H9 (cell line): ENCODE results near the gene CWC22. TPM values are rescaled to one million over a fixed set of nuclear protein-coding genes. Genes with fewer than 3 reads are reported as not detected.

ENCODE experiments used
- DNase-seq: peaks from one replicate; pipeline ENCODE4 v3.0.0-alpha.2; 2017
- H2AFZ ChIP-seq: one replicate; pipeline ENCODE4 v1.6.1; 2013; ENCODE audit warnings: mild to moderate bottlenecking, low read length, control low read depth, moderate library complexity
- H2AK5ac ChIP-seq: 2 replicates; pipeline ENCODE4 v1.6.1; 2013; ENCODE audit warnings: low read length, control low read depth, mixed read lengths; ENCODE audit not compliant: insufficient read length
- H2BK120ac ChIP-seq: one replicate; pipeline ENCODE4 v1.6.1; 2013; ENCODE audit warnings: low read depth, mild to moderate bottlenecking, low read length, control low read depth, inconsistent platforms; ENCODE audit not compliant: poor library complexity, severe bottlenecking
- H2BK12ac ChIP-seq: 2 replicates; pipeline ENCODE4 v1.6.1; 2013; ENCODE audit warnings: low read length, control low read depth, mixed read lengths, low read depth; ENCODE audit not compliant: insufficient read length
- H2BK15ac ChIP-seq: 2 replicates; pipeline ENCODE4 v1.6.1; 2013; ENCODE audit warnings: low read depth, low read length, control low read depth
- H2BK20ac ChIP-seq: one replicate; pipeline ENCODE4 v1.6.1; 2013; ENCODE audit warnings: low read depth, mild to moderate bottlenecking, low read length, control low read depth, inconsistent platforms; ENCODE audit not compliant: poor library complexity, severe bottlenecking
- H2BK5ac ChIP-seq: 2 replicates; pipeline ENCODE4 v1.6.1; 2013; ENCODE audit warnings: low read length, control low read depth, mixed read lengths; ENCODE audit not compliant: insufficient read length
- H3K14ac ChIP-seq: 2 replicates; pipeline ENCODE4 v1.6.1; 2013; ENCODE audit warnings: low read length, control low read depth; ENCODE audit not compliant: insufficient read depth
- H3K18ac ChIP-seq: 2 replicates; pipeline ENCODE4 v1.6.1; 2013; ENCODE audit warnings: low read depth, mild to moderate bottlenecking, mixed read lengths, low read length, control low read depth; ENCODE audit not compliant: insufficient read length
- H3K23ac ChIP-seq: 2 replicates; pipeline ENCODE4 v1.6.1; 2013; ENCODE audit warnings: low read length, control low read depth, mixed read lengths, low read depth; ENCODE audit not compliant: insufficient read length
- H3K23me2 ChIP-seq: 2 replicates; pipeline ENCODE4 v1.6.1; 2013; ENCODE audit warnings: low read depth, mild to moderate bottlenecking, mixed read lengths, low read length, control low read depth; ENCODE audit not compliant: insufficient read length, poor library complexity, severe bottlenecking
- H3K27ac ChIP-seq: 2 replicates; pipeline ENCODE4 v1.5.1; 2013; ENCODE audit warnings: low read length, control low read depth, mixed read lengths, low read depth; ENCODE audit not compliant: insufficient read length
- H3K27me3 ChIP-seq: 2 replicates; pipeline ENCODE4 v1.6.1; 2013; ENCODE audit warnings: low read length, control low read depth, inconsistent platforms; ENCODE audit not compliant: insufficient read depth
- H3K4ac ChIP-seq: 2 replicates; pipeline ENCODE4 v1.6.1; 2013; ENCODE audit warnings: low read depth, mild to moderate bottlenecking, control low read depth, inconsistent platforms, low read length, moderate library complexity
- H3K4me1 ChIP-seq: 2 replicates; pipeline ENCODE4 v1.6.1; 2013; ENCODE audit warnings: low read length, control low read depth, inconsistent platforms; ENCODE audit not compliant: insufficient read depth
- H3K4me2 ChIP-seq: 2 replicates; pipeline ENCODE4 v1.6.1; 2013; ENCODE audit warnings: low read length, control low read depth, mixed read lengths; ENCODE audit not compliant: insufficient read length, insufficient read depth
- H3K56ac ChIP-seq: 2 replicates; pipeline ENCODE4 v1.6.1; 2013; ENCODE audit warnings: low read depth, mild to moderate bottlenecking, mixed read lengths, low read length, control low read depth; ENCODE audit not compliant: insufficient read length
- H3K79me1 ChIP-seq: 2 replicates; pipeline ENCODE4 v1.6.1; 2013; ENCODE audit warnings: low read depth, mild to moderate bottlenecking, moderate library complexity, low read length, control low read depth, inconsistent platforms; ENCODE audit not compliant: insufficient read depth, poor library complexity, severe bottlenecking
- H3K79me2 ChIP-seq: 2 replicates; pipeline ENCODE4 v1.6.1; 2013; ENCODE audit warnings: low read length, control low read depth, inconsistent platforms; ENCODE audit not compliant: insufficient read depth
- H3K9ac ChIP-seq: 2 replicates; pipeline ENCODE4 v1.6.1; 2013; ENCODE audit warnings: low read length, control low read depth, mixed read lengths; ENCODE audit not compliant: insufficient read length; ENCODE audit errors: extremely low read depth
- H3K9me3 ChIP-seq: one replicate; pipeline ENCODE4 v1.6.1; 2013; ENCODE audit warnings: low read depth, low read length, inconsistent platforms; ENCODE audit not compliant: control insufficient read depth
- H3T11ph ChIP-seq: one replicate; pipeline ENCODE4 v1.6.1; 2013; ENCODE audit warnings: mild to moderate bottlenecking, low read length, control low read depth, inconsistent platforms
- H4K20me1 ChIP-seq: one replicate; pipeline ENCODE4 v1.6.1; 2013; ENCODE audit not compliant: control insufficient read depth, insufficient read length, insufficient read depth
- H4K5ac ChIP-seq: 2 replicates; pipeline ENCODE4 v1.6.1; 2013; ENCODE audit warnings: low read depth, mild to moderate bottlenecking, mixed read lengths, low read length, control low read depth; ENCODE audit not compliant: insufficient read length
- H4K8ac ChIP-seq: replicated peaks from 2 replicates; pipeline ENCODE4 v1.6.1; 2013; ENCODE audit warnings: low read length, control low read depth, mixed read lengths, low read depth; ENCODE audit not compliant: insufficient read length
- H4K91ac ChIP-seq: 2 replicates; pipeline ENCODE4 v1.6.1; 2013; ENCODE audit warnings: low read depth, mild to moderate bottlenecking, moderate library complexity, mixed read lengths, low read length, control low read depth; ENCODE audit not compliant: insufficient read length
- H3K27ac Mint-ChIP-seq, 3 experiments: 2 replicates in 2 of 3; 3 replicates in 1 of 3; pipeline ENCODE4 v1.8.0; 2020 to 2021; ENCODE audit warnings: mixed read lengths in 3 of 3, mild to moderate bottlenecking in 1 of 3, moderate library complexity in 1 of 3
- H3K27me3 Mint-ChIP-seq: 2 replicates; pipeline ENCODE4 v1.8.0; 2021; ENCODE audit warnings: low read depth, mild to moderate bottlenecking, moderate library complexity, mixed read lengths
- H3K36me3 Mint-ChIP-seq, 3 experiments: 2 replicates in 2 of 3; 3 replicates in 1 of 3; pipeline ENCODE4 v1.8.0; 2020 to 2021; ENCODE audit warnings: low read depth in 3 of 3, mixed read lengths in 3 of 3; ENCODE audit not compliant: insufficient read depth in 1 of 3
- H3K4me1 Mint-ChIP-seq, 2 experiments: 2 replicates each; pipeline ENCODE4 v1.8.0; 2020; ENCODE audit warnings: mixed read lengths in 2 of 2
- H3K4me3 Mint-ChIP-seq, 2 experiments: 2 replicates in 1 of 2; 3 replicates in 1 of 2; pipeline ENCODE4 v1.8.0; 2020 to 2021; ENCODE audit warnings: mild to moderate bottlenecking in 2 of 2, mixed read lengths in 2 of 2, moderate library complexity in 1 of 2
- H3K9me3 Mint-ChIP-seq, 2 experiments: 2 replicates in 1 of 2; 3 replicates in 1 of 2; pipeline ENCODE4 v1.8.0; 2020; ENCODE audit warnings: mild to moderate bottlenecking in 2 of 2, mixed read lengths in 2 of 2, moderate library complexity in 1 of 2
- CTCF ChIP-seq: fragments of 200-600 bp; sonication (generic); conservative IDR thresholded peaks from 3 replicates; pipeline ENCODE4 v1.8.0; 2021; ENCODE audit warnings: antibody characterized with exemption, mild to moderate bottlenecking
- WGBS: extraction: QIAGEN DNeasy Blood & Tissue Kit; methylation state at CpG from one replicate; pipeline ENCODE4 v1.1.7; 2013; ENCODE audit warnings: missing lambda C conversion rate, low lambda C conversion rate, mixed read lengths; ENCODE audit not compliant: insufficient read length; ENCODE audit errors: extremely low coverage; 5-methylcytosine and 5-hydroxymethylcytosine counted together
- total RNA-seq: library from RNA; stranded (reverse); gene quantifications from 2 replicates; pipeline ENCODE4 v1.2.1, GENCODE V29; 2021

CWC22 gene
- total RNA-seq, 1 experiment from 2014 or later, result 43.4 TPM

GRCh38 chr2:180021850-180022249, 14.8 kb upstream of the CWC22 start:
- no peak overlapping the region for H2AFZ ChIP-seq
- Mint-ChIP-seq H3K27me3 (no peaks in the 10 kb centered on the region), H3K4me3 (no peak overlapping the region), H3K27ac (no peak overlapping the region), H3K36me3 (no peaks in the 10 kb centered on the region), H3K4me1 (peaks cover 7 to 17% of the 10 kb centered on the region in 2 experiments), H3K9me3 (no peaks in the 10 kb centered on the region)
- no peak overlapping the region for H2AK5ac ChIP-seq
- H3K14ac ChIP-seq, result no peak overlapping the region; the same call in 1 of the 2 replicates
- no CpG with 5 or more reads among the region's 23 CpGs for WGBS
- no peak overlapping the region for H3K18ac ChIP-seq
- H3K27ac ChIP-seq, result no peak overlapping the region
- H3K4ac ChIP-seq, result no peak overlapping the region
- no peak overlapping the region for H3K23ac ChIP-seq
- no peak overlapping the region for H2BK120ac ChIP-seq
- H3K23me2 ChIP-seq, result no peaks in the 10 kb centered on the region
- H3K4me2 ChIP-seq, result no peak overlapping the region
- no peaks in the 10 kb centered on the region for H3K9me3 ChIP-seq
- no peak overlapping the region for H3T11ph ChIP-seq
- no peaks in the 10 kb centered on the region for H3K79me1 ChIP-seq
- no peak overlapping the region for H3K56ac ChIP-seq
- H2BK12ac ChIP-seq, result no peak overlapping the region
- H4K20me1 ChIP-seq, result no peaks in the 10 kb centered on the region
- no peak overlapping the region for H2BK15ac ChIP-seq
- no peak overlapping the region for H4K5ac ChIP-seq
- H2BK5ac ChIP-seq, result no peak overlapping the region
- H4K8ac ChIP-seq, result no peak overlapping the region
- H3K79me2 ChIP-seq, result no peaks in the 10 kb centered on the region
- H3K9ac ChIP-seq, result no peak overlapping the region
- H4K91ac ChIP-seq, result no peak overlapping the region
- no peak for TF ChIP-seq CTCF
- no peaks in the 10 kb centered on the region for H3K27me3 ChIP-seq
- no peak for DNase-seq
- H2BK20ac ChIP-seq, result no peak overlapping the region
- no peaks in the 10 kb centered on the region for H3K4me1 ChIP-seq
